GM12872 (cell line): ENCODE data around the gene CFAP43.
A peak's percentile ranks its signal among the peaks of the same experiment; 100 is the strongest.

Experiments
- TF ChIP-seq, protein P1 (sequence below): IDR thresholded peaks from 3 replicates; pipeline ENCODE4 v1.5.1; 2011; ENCODE audit warnings: low read depth, mild to moderate bottlenecking, low read length, moderate library complexity; ENCODE audit not compliant: insufficient read depth

The CFAP43 gene

GRCh38 chr10:104085801-104086400 is 146.3 kb downstream of the CFAP43 start, which contains the start of gene COL17A1:
Gene COL17A1 (minus strand): TSS chr10:104085880. CDS start chr10:104080673, 5,207 bp downstream.
- TF ChIP-seq, protein P1, sequence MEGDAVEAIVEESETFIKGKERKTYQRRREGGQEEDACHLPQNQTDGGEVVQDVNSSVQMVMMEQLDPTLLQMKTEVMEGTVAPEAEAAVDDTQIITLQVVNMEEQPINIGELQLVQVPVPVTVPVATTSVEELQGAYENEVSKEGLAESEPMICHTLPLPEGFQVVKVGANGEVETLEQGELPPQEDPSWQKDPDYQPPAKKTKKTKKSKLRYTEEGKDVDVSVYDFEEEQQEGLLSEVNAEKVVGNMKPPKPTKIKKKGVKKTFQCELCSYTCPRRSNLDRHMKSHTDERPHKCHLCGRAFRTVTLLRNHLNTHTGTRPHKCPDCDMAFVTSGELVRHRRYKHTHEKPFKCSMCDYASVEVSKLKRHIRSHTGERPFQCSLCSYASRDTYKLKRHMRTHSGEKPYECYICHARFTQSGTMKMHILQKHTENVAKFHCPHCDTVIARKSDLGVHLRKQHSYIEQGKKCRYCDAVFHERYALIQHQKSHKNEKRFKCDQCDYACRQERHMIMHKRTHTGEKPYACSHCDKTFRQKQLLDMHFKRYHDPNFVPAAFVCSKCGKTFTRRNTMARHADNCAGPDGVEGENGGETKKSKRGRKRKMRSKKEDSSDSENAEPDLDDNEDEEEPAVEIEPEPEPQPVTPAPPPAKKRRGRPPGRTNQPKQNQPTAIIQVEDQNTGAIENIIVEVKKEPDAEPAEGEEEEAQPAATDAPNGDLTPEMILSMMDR, result no peak

DNA sequence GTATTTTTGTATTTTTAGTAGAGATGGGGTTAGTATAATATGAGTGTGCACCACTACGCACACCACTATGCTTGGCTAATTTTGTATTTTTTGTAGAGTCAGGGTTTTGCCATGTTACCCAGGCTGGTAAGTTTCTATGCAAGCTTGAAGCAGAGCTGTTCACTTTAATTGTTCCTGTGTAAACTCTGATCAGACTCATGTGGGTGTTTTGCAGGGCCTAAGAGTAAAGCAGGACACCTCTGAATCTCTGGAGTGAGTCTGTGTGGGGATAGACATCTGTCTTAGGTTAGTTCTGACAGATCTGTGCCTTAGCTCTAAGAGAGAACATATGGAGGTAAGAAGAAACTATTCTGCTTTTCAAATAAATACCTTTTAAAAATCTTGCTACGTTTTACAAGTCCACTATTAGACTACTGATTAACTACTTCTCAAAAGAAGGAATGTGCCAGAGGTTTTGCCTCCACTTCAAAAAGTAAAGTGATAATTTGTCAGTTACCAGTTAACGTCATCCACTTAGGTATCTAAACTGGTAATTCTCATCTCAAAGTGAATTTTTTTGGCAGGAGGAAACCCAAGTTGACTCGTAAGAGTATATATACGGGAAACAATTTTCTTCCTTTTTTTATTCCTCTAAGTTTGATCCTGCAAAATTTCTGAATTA is 147.6 kb downstream of the CFAP43 start:
- TF ChIP-seq, protein P1, result no peak

GRCh38 chr10:104081998-104082397 is 150.2 kb downstream of the CFAP43 start:
- TF ChIP-seq, protein P1, result no peak

- TF ChIP-seq, protein P1, result peak; percentile 46; the same call in 2 of the 3 replicates
Measured at GRCh38 chr10:104080762-104081161, 151.4 kb downstream of the CFAP43 start.
